ENCODE results near the gene NACAD.
A peak's percentile ranks its signal among the peaks of the same experiment; 100 is the strongest.

NACAD gene

GRCh38 chr7:45089341-45089891 is 647 bp upstream of the NACAD start:
- peak; percentile 97 for DNase-seq

GRCh38 chr7:45088146-45088701 is 545 bp downstream of the NACAD start:
- no peak for DNase-seq

- DNase-seq: no peak
These were observed 1.2 kb downstream of the NACAD start for GRCh38 chr7:45087301-45088145.

- DNase-seq: peak; percentile 88
These were observed 2.3 kb downstream of the NACAD start for GRCh38 chr7:45086331-45087065.

GRCh38 chr7:45085619-45086200 is 3.1 kb downstream of the NACAD start:
- DNase-seq: no peak

GRCh38 chr7:45084901-45085618 is 3.7 kb downstream of the NACAD start:
- DNase-seq: no peak

- DNase-seq: no peak
These were observed 4.4 kb downstream of the NACAD start for GRCh38 chr7:45084336-45084735.

GRCh38 chr7:45082831-45083331 is 5.9 kb downstream of the NACAD start:
- DNase-seq: no peak

GRCh38 chr7:45082031-45082830 is 6.5 kb downstream of the NACAD start:
- peak; percentile 75 for DNase-seq

- DNase-seq: no peak
These were observed 7.1 kb downstream of the NACAD start for GRCh38 chr7:45081670-45081974.

GRCh38 chr7:45080958-45081669 is 7.7 kb downstream of the NACAD start:
- DNase-seq: no peak

GRCh38 chr7:45080265-45080957 is 8.4 kb downstream of the NACAD start:
- no peak for DNase-seq

- no peak for DNase-seq
These were observed 10.6 kb downstream of the NACAD start for GRCh38 chr7:45078125-45078681.

GRCh38 chr7:45077579-45077978 is 11.2 kb downstream of the NACAD start:
- DNase-seq: no peak

- DNase-seq: no peak
These were observed 11.8 kb downstream of the NACAD start for GRCh38 chr7:45076946-45077345.

GRCh38 chr7:45075871-45076796 is 12.6 kb downstream of the NACAD start:
- DNase-seq: no peak

- DNase-seq: no peak
These were observed 13.5 kb downstream of the NACAD start for GRCh38 chr7:45075355-45075644.

GRCh38 chr7:45074528-45075354 is 14.0 kb downstream of the NACAD start:
- DNase-seq: no peak
